Left kidney (tissue), 8 donors: ENCODE measurements around the gene FBXL2. TPM values are rescaled to one million over a fixed set of nuclear protein-coding genes. Genes with fewer than 3 reads are reported as not detected.

Source experiments
- DNase-seq: peaks from one replicate; pipeline ENCODE4 v3.0.0-alpha.2; 2013
- long read RNA-seq, 8 donors: transcript quantifications; one replicate each; lab custom pipeline, GENCODE V29; 2026
- polyA plus RNA-seq: library from polyadenylated mRNA; unstranded; fragments of 120-200 nt; gene quantifications from one replicate; pipeline ENCODE4 v1.2.1, GENCODE V29; 2013; ENCODE audit not compliant: insufficient read length

FBXL2 gene, protein sequence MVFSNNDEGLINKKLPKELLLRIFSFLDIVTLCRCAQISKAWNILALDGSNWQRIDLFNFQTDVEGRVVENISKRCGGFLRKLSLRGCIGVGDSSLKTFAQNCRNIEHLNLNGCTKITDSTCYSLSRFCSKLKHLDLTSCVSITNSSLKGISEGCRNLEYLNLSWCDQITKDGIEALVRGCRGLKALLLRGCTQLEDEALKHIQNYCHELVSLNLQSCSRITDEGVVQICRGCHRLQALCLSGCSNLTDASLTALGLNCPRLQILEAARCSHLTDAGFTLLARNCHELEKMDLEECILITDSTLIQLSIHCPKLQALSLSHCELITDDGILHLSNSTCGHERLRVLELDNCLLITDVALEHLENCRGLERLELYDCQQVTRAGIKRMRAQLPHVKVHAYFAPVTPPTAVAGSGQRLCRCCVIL
- 28.7 TPM for polyA plus RNA-seq
- long read RNA-seq, donor 1, partial matches to known transcripts: 0 of 3 reads
- long read RNA-seq, donor 1, other reads (novel, unspliced or antisense): 0 of 3 reads
- long read RNA-seq, donor 2, partial matches to known transcripts: 0 of 3 reads
- long read RNA-seq, donor 2, other reads (novel, unspliced or antisense): 0 of 3 reads
- long read RNA-seq, donor 3, partial matches to known transcripts: 5 of 7 reads
- long read RNA-seq, donor 3, other reads (novel, unspliced or antisense): 0 of 7 reads
- long read RNA-seq, donor 4: 0 reads
- long read RNA-seq, donor 5, transcript FBXL2-216 (15 exons, 3,847 nt): major isoform, 8 of 9 reads
- long read RNA-seq, donor 5, partial matches to known transcripts: 0 of 9 reads
- long read RNA-seq, donor 5, other reads (novel, unspliced or antisense): 0 of 9 reads
- long read RNA-seq, donor 6, transcript FBXL2-216 (15 exons, 3,847 nt): major isoform, 5 of 6 reads
- long read RNA-seq, donor 6, partial matches to known transcripts: 0 of 6 reads
- long read RNA-seq, donor 6, other reads (novel, unspliced or antisense): 0 of 6 reads
- long read RNA-seq, donor 7, transcript FBXL2-216 (15 exons, 3,847 nt): major isoform, 6 of 7 reads
- long read RNA-seq, donor 7, partial matches to known transcripts: 0 of 7 reads
- long read RNA-seq, donor 7, other reads (novel, unspliced or antisense): 0 of 7 reads
- long read RNA-seq, donor 8, partial matches to known transcripts: 0 of 3 reads
- long read RNA-seq, donor 8, other reads (novel, unspliced or antisense): 0 of 3 reads

DNA sequence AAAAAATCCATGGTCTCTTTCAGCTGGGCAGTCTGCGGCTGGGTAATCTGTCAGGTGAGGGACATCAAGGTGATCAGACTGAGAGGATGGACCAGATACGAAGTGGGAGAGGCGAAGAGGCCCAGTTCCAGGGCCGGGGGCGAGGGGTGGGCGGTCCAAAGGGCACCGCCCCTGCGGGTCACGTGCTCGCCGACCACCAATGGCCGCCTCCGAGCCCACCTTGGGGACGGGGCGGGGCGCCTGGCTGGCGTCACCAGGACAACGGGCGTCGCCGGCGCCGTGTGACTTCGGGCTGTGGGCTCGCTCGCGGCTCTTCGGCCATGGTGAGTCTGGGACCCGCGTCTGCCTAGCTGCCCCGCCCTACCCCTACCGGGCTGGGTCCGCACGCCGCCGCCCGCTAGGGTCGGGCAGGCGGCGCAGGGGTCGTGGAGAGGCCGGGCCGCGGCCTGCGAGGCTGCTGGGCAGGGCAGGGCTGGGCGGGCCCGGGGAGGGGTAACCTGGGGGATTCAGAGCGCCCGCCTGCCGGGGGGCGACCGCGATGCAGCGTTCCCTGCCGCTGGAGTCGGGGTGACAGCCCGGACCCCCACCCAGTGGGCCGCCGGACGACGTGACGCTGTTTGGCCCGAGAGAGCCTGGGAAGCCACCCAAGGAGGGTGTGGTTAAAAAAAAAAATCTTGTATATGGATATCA is at the start of gene FBXL2:
FBXL2 (plus strand) TSS at position 250 of the 690 bp plus-strand sequence; CDS start at position 321, 71 bp downstream.
- DNase-seq: peak; percentile 77

GRCh38 chr3:33229066-33229465 is 48.2 kb upstream of the FBXL2 start:
- no peak for DNase-seq

DNA sequence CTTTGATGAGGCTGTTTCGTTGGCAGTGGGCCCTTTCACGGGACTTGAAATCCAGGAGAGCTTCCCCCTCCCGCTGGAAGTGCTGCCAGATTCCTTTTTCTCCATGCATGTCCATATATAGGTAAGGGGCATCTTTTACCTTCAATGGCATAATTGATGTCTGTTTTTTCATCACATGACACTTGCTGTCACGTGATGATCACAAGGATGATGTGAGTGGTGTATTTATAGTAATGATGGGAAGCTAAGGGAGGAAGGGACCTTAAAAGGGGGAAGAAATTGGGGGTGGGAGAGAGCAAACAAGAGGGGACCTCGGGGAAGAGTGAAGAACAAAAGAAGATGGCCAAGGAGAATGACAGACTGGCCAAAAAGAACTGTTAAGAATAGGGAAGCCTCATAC is 47.3 kb upstream of the FBXL2 start:
- DNase-seq: no peak

DNA sequence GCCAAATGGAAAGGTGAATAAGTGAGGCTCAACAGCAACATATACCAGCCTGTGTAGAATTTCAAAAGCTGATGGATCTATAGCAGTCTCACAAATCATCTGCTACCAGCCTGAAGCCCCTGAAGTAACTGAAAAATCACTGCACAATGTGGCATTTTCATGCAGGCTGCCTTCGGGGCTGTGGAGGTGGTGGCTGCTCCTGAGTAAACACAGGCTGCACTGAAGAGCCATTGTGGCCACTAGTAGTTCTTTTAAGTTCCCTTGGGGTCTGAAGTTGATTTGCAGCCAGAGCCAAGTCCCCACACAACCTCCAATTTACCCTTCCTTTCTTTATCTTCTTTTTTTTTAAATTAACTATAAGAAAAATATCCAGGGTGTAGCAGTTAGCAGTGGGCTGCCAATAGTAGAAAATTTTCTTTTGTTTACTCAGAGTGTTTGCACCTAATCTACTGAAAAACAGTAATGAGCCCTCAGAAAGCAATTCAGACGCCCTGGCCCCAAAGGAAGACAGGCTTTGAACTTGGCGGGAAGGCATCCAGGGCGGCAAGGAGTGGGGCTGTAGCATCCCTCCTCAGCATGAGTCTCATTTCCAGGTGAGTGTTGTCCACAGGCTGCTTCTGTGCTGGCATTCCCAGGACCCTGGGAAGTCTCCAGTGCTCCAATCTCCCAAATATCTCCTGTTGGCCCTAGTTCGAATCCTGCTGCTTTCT is 45.3 kb upstream of the FBXL2 start:
- DNase-seq: no peak

- DNase-seq: no peak
Measured at GRCh38 chr3:33233884-33234283, 43.4 kb upstream of the FBXL2 start.

DNA sequence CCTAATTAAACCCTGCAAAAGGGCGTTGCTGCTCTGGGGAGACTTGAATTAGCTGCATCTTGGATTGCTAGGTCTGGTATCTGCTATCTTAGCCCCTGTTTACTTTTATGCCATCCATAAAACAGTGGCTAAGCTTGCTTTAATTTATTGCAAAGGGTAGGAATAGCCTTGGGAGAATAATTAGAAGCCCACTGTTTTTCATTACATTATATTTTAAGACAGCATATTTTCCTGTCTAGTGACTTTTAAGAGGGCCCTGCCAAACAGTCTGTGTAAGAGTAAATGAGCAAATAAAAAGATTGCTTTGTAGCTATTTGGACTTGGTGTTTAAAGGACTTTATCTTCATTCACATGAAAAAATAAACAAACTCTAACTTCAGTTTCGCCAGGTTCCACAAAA is 41.2 kb upstream of the FBXL2 start:
- DNase-seq: no peak

GRCh38 chr3:33237439-33237838 is 39.8 kb upstream of the FBXL2 start:
- no peak for DNase-seq

- no peak for DNase-seq
Measured at GRCh38 chr3:33238923-33239322, 38.3 kb upstream of the FBXL2 start.

DNA sequence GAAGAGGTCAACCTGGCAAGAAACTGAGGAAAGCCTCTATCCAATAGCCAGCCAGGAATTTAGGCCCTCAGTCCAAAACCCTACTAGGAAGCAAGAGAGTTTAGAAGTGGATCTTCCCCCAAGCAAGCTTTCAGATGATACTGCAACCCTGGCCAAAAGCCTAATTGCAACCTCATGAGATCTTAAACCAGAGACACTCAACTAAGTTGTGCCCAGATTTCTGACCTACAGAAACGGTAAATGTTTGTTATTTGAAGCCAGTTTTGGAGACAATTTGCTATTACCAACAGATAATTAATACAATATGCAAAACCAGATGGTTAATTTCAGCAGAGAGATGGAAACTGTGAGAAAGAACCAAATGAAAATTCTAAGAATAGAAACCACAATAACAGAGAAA is 37.0 kb upstream of the FBXL2 start:
- DNase-seq: no peak

- DNase-seq: no peak
Measured at GRCh38 chr3:33246786-33247185, 30.5 kb upstream of the FBXL2 start.

- no peak for DNase-seq
Measured at GRCh38 chr3:33250712-33251111, 26.5 kb upstream of the FBXL2 start.

DNA sequence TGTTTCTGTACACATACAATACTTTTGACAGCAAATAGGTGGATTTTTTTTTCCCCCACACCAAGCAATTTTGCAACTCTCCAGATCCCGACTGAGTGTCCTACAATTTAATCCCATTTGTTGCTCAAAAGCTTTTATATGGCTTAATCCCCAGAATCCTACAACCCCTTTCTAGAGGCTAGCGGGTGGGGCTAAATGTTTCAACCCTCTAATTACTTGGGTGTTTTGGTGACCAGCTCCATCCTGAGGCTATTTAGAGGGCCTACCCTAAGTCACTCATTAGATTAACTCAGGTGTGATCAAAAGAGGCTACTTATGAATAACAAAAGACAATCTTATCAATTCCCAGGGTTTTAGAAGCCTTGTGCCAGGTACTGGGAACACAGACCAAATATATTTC is 21.0 kb upstream of the FBXL2 start:
- DNase-seq: no peak

DNA sequence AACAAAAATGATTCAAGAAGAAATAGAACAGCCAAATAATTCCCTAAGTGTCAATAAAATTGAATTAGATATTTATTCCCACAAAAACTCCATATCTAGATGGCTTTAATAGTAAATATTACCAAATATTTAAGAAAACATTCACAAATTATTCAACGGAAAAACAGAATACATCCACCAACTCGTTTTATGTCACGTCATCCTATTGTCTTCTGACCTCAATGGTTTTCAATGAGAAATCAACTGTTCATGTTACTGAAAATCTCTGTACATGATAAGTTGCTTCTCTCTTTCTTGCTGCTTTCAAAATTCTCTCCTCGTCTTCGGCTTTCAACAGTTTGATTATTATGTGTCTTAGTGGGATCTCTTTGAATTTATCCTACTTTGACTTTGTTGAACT is 17.1 kb upstream of the FBXL2 start:
- no peak for DNase-seq

DNA sequence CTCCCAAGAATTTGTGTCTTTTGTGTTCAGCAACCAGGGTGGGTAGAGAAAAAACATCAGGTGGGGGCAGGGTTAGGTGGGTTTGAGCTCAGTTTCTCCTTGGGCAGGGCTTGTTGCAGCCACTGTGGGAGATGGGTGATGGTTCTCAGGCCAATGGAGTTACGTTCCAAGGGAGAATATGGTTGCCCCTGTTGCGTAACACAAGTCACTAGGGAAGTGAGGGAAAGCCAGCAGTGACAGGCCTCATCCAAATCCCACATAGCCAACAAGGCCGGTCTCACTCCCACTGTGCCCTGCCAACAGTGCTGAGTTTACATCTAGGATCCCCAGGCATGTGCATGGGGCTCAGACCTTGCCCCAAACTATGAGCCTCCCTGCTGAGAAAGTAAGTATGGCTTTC is 7.9 kb upstream of the FBXL2 start:
- DNase-seq: no peak

DNA sequence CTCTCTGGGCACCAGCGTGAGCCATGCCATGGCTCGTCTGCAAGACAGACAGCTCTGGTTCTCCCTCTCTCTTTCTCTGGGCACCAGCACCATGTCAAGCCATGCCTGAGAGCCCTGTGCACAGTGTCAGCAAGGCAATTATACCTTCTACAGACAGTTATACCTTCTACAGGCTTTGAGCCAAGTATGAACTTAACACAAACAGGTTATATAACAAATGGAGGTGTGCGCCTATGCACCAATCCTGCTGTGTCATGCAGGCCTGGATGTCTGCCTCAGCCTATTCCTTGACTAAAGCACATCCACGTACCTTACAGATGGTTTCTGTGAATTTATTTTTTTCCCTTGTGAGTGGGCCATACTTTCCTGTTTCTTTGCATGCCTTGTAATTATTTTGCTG is 5.9 kb upstream of the FBXL2 start:
- DNase-seq: no peak

DNA sequence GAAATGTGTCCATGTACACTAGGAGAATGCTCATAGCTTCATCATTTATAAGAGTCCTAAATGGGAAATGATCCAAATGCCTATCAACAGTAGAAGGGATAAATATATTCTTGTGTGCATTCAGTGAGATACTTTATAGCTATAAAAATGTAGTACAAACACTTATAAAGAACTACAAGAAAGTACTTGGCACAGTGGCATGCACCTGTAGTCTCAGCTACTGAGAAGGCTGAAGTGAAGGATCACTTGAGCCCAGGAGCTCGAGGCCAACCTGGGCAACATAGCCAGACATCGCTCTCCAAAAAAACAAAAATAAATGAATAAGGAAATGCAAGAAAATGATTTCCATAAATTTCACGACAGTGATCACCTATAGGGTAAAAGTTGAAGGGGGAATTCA is 3.6 kb upstream of the FBXL2 start:
- DNase-seq: no peak

GRCh38 chr3:33278163-33278562 is 921 bp downstream of the FBXL2 start:
- peak; percentile 24 for DNase-seq

GRCh38 chr3:33287672-33288282 is 10.5 kb downstream of the FBXL2 start:
- no peak for DNase-seq

DNA sequence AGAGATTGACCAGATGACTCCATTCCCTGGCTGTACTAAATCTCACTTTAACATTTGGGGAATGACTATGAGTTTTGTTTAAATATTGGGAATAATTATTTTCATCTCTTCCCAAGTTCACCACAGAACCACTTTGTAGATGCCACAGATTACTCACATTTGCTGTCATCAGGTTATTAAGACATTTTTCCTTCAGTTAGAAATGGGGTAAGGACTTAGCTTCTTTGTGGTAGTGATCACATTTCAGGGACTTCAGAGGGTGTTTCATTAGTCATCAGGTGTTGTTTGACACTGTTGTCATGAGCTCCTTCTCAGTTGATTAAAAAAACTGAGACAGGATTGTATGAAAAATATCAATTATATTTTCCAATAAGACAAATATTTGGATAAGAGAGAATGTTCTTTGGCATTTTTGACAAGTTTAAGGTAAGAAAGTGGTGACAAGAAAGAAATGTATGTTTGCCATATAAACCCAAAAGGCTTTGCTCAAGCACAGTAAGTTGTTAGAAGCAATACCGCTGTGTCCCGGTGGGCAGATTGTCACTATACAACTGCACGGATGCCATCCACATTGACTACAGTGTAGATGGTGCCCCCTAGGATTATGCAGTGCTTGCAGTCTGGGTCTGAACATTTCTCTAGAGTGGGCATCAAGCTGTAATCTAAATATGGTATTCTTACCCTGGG is 22.3 kb downstream of the FBXL2 start:
- no peak for DNase-seq

DNA sequence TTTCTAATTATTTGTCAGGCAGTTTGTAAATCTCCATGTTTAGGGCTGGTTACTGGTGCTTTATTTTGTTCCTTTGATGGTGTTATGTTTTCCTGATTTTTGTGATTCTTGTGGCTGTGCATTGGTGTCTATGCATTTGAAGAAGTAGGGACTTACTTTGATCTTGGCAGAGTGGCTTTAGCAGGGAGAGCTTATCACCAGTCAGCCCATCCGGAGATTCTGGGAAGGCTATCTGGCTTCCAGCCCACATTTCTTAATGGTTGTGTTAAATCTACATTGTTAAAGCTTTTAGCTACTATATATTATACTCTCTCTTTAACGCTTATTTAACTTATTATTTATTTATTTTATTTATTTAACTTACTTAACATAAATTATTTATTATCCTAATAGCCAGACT is 35.1 kb downstream of the FBXL2 start:
- no peak for DNase-seq
